Uterus (tissue), 4 donors: ENCODE results near the gene JAK1. TPM values are rescaled to one million over a fixed set of nuclear protein-coding genes. Genes with fewer than 3 reads are reported as not detected.

ENCODE experiments used
- DNase-seq, 2 donors: peaks; one replicate each; pipeline ENCODE4 v3.0.0-alpha.2; 2019 to 2020
- H3K27ac ChIP-seq, 2 donors: fragments of 200-600 bp; sonication (generic); 1 replicate in 1 of 2; 2 replicates in 1 of 2; pipeline ENCODE4 v1.5.1; 2016 to 2018
- H3K27me3 ChIP-seq, 2 donors: fragments of 200-600 bp; sonication (generic); one replicate each; pipeline ENCODE4 v1.5.1; 2018 to 2019; ENCODE audit warnings: control low read depth in 1 of 2
- H3K36me3 ChIP-seq, 2 donors: fragments of 200-600 bp; sonication (generic); one replicate each; pipeline ENCODE4 v1.5.1; 2019; ENCODE audit warnings: control low read depth in 1 of 2
- H3K4me1 ChIP-seq, 2 donors: fragments of 200-600 bp; sonication (generic); one replicate each; pipeline ENCODE4 v1.5.1; 2018 to 2019; ENCODE audit warnings: control low read depth in 1 of 2
- H3K4me3 ChIP-seq, 2 donors: fragments of 200-600 bp; sonication (generic); 1 replicate in 1 of 2; 2 replicates in 1 of 2; pipeline ENCODE4 v1.5.1; 2018 to 2019; ENCODE audit warnings: mild to moderate bottlenecking in 1 of 2
- H3K9me3 ChIP-seq, 2 donors: fragments of 200-600 bp; sonication (generic); one replicate each; pipeline ENCODE4 v1.5.1; 2019; ENCODE audit warnings: control low read depth in 1 of 2
- CTCF ChIP-seq, 4 experiments: fragments of 200-600 bp in 2 of 4; fragments of 450-650 bp in 2 of 4; sonication (generic) in 2 of 4; IDR thresholded peaks; one replicate each; pipeline ENCODE4 v1.5.1; 2016 to 2019; ENCODE audit warnings: antibody characterized with exemption in 4 of 4, mild to moderate bottlenecking in 2 of 4, moderate library complexity in 1 of 4
- POLR2A ChIP-seq, 2 donors: fragments of 450-650 bp; IDR thresholded peaks; one replicate each; pipeline ENCODE4 v1.6.1; 2016; ENCODE audit warnings: antibody characterized with exemption in 2 of 2, mild to moderate bottlenecking in 1 of 2, moderate library complexity in 1 of 2
- intact Hi-C: fragments of 100-400 bp; cut with DNase I; formaldehyde crosslinking; loops from one replicate; pipeline ENCODE4 v1.15.1; 2023; ENCODE audit warnings: low total_unique reads
- total RNA-seq, 4 donors: library from RNA; depleted of rRNA in 3 of 4; stranded (reverse); fragments of >200 nt in 3 of 4; gene quantifications; one replicate each; pipeline versions ENCODE4 v1.1.0 to v1.2.4, GENCODE V29; 2014 to 2023
- donor health status: DM: yes; HTN: yes; CAD: no.

The JAK1 gene
- total RNA-seq, 4 donors from 2014 or later: 70.9 to 136 (median 125) TPM

- Histone ChIP-seq H3K36me3 (no peaks in the 10 kb centered on the region), H3K9me3 (no peaks in the 10 kb centered on the region), H3K27ac (no peak overlapping the region), H3K27me3 (no peaks in the 10 kb centered on the region), H3K4me1 (no peaks in the 10 kb centered on the region), H3K4me3 (no peak overlapping the region)
- TF ChIP-seq CTCF (IDR thresholded peaks at IDR 0.05) (no peak), POLR2A (IDR thresholded peaks at IDR 0.05) (no peak)
- intact Hi-C loops: no loop called here
- no peak for DNase-seq
Measured at GRCh38 chr1:64841330-64842065, 124.9 kb downstream of the JAK1 start.

- TF ChIP-seq CTCF (IDR thresholded peaks at IDR 0.05): no peak
- TF ChIP-seq POLR2A (IDR thresholded peaks at IDR 0.05): no peak
- H3K4me1 ChIP-seq: no peaks in the 10 kb centered on the region
- no peaks in the 10 kb centered on the region for H3K27me3 ChIP-seq
- no peaks in the 10 kb centered on the region for H3K9me3 ChIP-seq
- H3K27ac ChIP-seq: no peak overlapping the region
- intact Hi-C loops: no loop called here
- no peaks in the 10 kb centered on the region for H3K36me3 ChIP-seq
- no peak overlapping the region for H3K4me3 ChIP-seq
- DNase-seq: no peak
Measured at GRCh38 chr1:64839732-64840405, 126.5 kb downstream of the JAK1 start.

- TF ChIP-seq CTCF (IDR thresholded peaks at IDR 0.05) (no peak), POLR2A (IDR thresholded peaks at IDR 0.05) (no peak)
- no peaks in the 10 kb centered on the region for H3K4me1 ChIP-seq
- no peak overlapping the region for H3K27ac ChIP-seq
- intact Hi-C loops: no loop called here
- no peaks in the 10 kb centered on the region for H3K9me3 ChIP-seq
- no peaks in the 10 kb centered on the region for H3K36me3 ChIP-seq
- H3K27me3 ChIP-seq: no peaks in the 10 kb centered on the region
- no peak overlapping the region for H3K4me3 ChIP-seq
- DNase-seq: no peak
Measured at GRCh38 chr1:64839261-64839660, 127.1 kb downstream of the JAK1 start.

- H3K27ac ChIP-seq: no peak overlapping the region
- H3K9me3 ChIP-seq: no peaks in the 10 kb centered on the region
- H3K36me3 ChIP-seq: no peaks in the 10 kb centered on the region
- no peaks in the 10 kb centered on the region for H3K4me1 ChIP-seq
- TF ChIP-seq POLR2A (IDR thresholded peaks at IDR 0.05): no peak
- TF ChIP-seq CTCF (IDR thresholded peaks at IDR 0.05): no peak
- intact Hi-C loops: no loop called here
- H3K4me3 ChIP-seq: no peak overlapping the region
- DNase-seq: no peak
- H3K27me3 ChIP-seq: no peaks in the 10 kb centered on the region
Measured at GRCh38 chr1:64838486-64838885, 127.9 kb downstream of the JAK1 start.

GRCh38 chr1:64836802-64837201 is 129.5 kb downstream of the JAK1 start:
- no peaks in the 10 kb centered on the region for H3K36me3 ChIP-seq
- H3K27ac ChIP-seq: no peak overlapping the region
- H3K9me3 ChIP-seq: no peaks in the 10 kb centered on the region
- no peak for TF ChIP-seq CTCF (IDR thresholded peaks at IDR 0.05)
- no peak for TF ChIP-seq POLR2A (IDR thresholded peaks at IDR 0.05)
- intact Hi-C loops: no loop called here
- H3K4me3 ChIP-seq: no peak overlapping the region
- no peak for DNase-seq
- no peaks in the 10 kb centered on the region for H3K27me3 ChIP-seq
- H3K4me1 ChIP-seq: no peaks in the 10 kb centered on the region
